GM06990 (cell line): ENCODE results near the gene RMDN2.

ENCODE experiments used
- DNase-seq: peaks from one replicate; pipeline ENCODE4 v3.0.0-alpha.2; 2011; ENCODE audit not compliant: insufficient read length; ENCODE audit errors: extremely low read depth
- H3K27me3 ChIP-seq: replicated peaks from 2 replicates; pipeline ENCODE4 v1.6.0; 2011; ENCODE audit warnings: low read length; ENCODE audit not compliant: control insufficient read depth, insufficient read depth
- H3K36me3 ChIP-seq: 2 replicates; pipeline ENCODE4 v1.5.1; 2011; ENCODE audit warnings: low read length; ENCODE audit not compliant: control insufficient read depth, insufficient read depth
- H3K4me3 ChIP-seq: replicated peaks from 2 replicates; pipeline ENCODE4 v1.5.1; 2011; ENCODE audit warnings: low read depth, mild to moderate bottlenecking, control low read depth, low read length
- CTCF ChIP-seq: IDR thresholded peaks from 2 replicates; pipeline ENCODE4 v1.5.1; 2011; ENCODE audit warnings: low read length, control low read depth, mild to moderate bottlenecking, inconsistent platforms; ENCODE audit not compliant: insufficient read depth, poor library complexity, severe bottlenecking

RMDN2 gene

DNA sequence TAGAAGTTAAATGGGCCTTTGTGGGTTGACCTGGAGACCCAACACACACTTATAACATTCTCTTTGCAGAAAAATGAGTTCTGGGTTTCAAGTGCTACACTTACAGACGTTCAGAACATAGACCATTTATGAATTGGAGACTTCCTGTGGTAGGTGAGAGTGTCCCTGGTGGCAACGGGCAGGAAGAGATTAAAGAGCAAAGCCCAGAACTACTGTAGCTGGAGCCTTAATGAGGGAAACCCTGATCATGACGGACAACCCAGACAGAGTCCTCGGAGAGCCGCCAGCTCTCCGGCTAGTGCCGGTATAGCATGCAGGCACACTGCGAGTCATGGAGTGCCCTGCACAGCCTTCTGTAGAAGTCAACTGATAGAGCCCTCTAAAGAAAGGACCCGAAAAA is 44.5 kb upstream of the RMDN2 start:
- peak; percentile 24 for TF ChIP-seq CTCF
- peaks cover 2% of the 10 kb centered on the region; the same call in 1 of the 2 replicates for H3K27me3 ChIP-seq
- no peak for DNase-seq
- no peaks in the 10 kb centered on the region for H3K36me3 ChIP-seq
- no peak overlapping the region for H3K4me3 ChIP-seq

DNA sequence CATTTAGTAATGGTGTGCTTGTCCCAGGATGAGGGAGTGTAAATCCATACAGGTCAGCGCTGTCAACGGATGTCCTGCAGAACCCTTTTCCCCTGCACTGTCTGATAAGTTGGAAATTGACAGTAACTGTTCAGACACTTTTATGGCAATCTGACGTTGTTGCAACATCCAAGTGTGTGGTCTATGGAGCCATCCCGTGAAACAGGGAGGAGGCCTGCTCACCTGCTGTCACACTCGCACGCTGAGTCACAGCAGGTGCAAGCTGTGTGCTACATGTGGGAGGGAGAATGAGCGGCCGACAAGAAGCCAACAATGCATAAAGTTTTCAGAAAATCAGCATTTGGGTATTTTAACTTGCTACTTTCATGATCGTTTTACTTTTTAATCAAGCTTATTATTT is 43.7 kb upstream of the RMDN2 start:
- DNase-seq, result no peak
- Histone ChIP-seq H3K27me3 (peaks cover 2% of the 10 kb centered on the region; the same call in 1 of the 2 replicates), H3K36me3 (no peaks in the 10 kb centered on the region), H3K4me3 (no peak overlapping the region)
- TF ChIP-seq CTCF, result no peak

DNA sequence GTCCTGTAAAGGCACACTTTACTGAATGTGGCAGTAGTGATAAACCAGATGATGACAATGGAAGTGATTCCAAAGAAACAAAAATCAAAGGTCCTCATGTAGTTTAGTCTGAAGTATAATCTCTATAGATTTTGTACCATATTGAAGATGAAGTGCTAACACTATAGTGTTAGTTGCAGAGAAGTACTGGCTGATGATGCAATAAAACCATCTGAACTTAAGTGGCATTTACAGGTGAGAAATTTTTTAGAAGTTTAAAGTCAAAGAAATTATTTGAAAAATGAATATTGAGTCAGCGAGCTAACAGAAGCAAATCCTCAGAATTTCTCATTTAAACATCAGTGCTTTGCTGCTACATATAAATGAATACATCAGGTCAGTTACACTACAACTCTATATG is 43.1 kb upstream of the RMDN2 start:
- Histone ChIP-seq H3K36me3 (no peaks in the 10 kb centered on the region), H3K27me3 (peaks cover 2% of the 10 kb centered on the region; the same call in 1 of the 2 replicates), H3K4me3 (no peak overlapping the region)
- no peak for TF ChIP-seq CTCF
- no peak for DNase-seq

GRCh38 chr2:37883518-37883917 is 41.6 kb upstream of the RMDN2 start:
- H3K36me3 ChIP-seq, result no peaks in the 10 kb centered on the region
- TF ChIP-seq CTCF, result no peak
- H3K27me3 ChIP-seq, result peaks cover 2% of the 10 kb centered on the region; the same call in 1 of the 2 replicates
- no peak for DNase-seq
- no peak overlapping the region for H3K4me3 ChIP-seq

DNA sequence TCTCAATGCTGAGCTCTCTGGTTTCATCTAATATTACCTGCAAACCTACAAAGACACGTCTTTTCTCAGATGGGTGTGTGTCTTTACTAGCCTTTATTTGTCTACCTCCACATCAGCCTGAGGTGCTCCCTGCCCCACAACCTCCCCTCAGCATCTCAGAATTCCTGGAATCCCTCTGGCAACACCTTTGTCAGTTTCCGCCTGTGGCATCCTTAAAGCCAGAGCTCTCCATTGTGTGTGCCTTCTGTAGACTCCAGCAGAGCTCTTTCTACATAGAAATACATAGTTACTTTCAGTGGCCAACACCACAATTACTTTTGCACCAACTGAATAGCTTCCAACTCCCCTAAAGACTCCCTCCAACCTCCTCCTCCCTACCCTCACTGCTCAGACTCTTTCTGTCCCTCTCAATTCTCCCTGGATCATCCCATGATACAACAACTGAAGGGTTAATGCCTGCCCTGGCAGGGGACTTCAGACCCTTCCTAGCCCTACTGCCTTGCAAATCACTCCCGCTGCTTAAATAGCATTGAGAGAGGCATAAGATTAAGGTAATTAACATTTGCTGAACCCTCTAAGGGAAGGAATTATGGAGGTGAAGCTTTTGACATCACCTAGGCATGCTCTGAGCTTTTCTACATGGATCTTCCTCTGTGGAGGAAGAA is 39.6 kb upstream of the RMDN2 start:
- no peak for TF ChIP-seq CTCF
- Histone ChIP-seq H3K27me3 (peaks cover 2% of the 10 kb centered on the region; the same call in 1 of the 2 replicates), H3K36me3 (no peaks in the 10 kb centered on the region), H3K4me3 (no peak overlapping the region)
- DNase-seq, result no peak

DNA sequence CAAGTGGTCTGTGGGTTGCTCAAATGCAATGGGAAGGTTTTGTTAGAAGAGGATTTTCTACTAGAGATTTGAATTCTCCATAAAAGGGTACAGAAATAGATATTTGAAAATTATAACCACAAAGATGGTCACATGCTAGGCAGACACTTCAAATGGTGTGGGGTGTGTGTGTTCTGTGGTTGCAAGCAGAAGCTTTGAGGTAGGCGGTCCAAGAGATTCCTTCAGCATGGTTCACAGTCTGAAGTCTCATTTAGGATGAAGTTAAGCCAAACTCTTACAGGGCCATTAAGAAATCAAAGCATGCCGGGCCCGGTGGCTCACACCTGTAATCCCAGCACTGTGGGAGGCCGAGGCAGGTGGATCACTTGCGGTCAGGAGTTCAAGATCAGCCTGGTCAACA is 38.3 kb upstream of the RMDN2 start:
- H3K36me3 ChIP-seq, result no peaks in the 10 kb centered on the region
- no peak overlapping the region for H3K4me3 ChIP-seq
- no peak for TF ChIP-seq CTCF
- DNase-seq, result no peak
- H3K27me3 ChIP-seq, result no peaks in the 10 kb centered on the region
